Astrocyte (in vitro differentiated cells and primary cell): ENCODE results near the gene COL6A3. TPM values are rescaled to one million over a fixed set of nuclear protein-coding genes. Genes with fewer than 3 reads are reported as not detected.

Experiments used
- DNase-seq: peaks from one replicate; pipeline ENCODE4 v3.0.0-alpha.2; 2010; ENCODE audit warnings: low read depth
- FAIRE-seq: peaks from 2 replicates; lab custom pipeline; 2011; peaks lifted over from hg19 to GRCh38; lab: Jason Lieb, UNC
- H2AFZ ChIP-seq: 2 replicates; pipeline ENCODE4 v1.6.0; 2012; ENCODE audit warnings: low read depth, low read length, inconsistent platforms
- H3K27ac ChIP-seq: 2 replicates; pipeline ENCODE4 v1.5.1; 2011; ENCODE audit warnings: low read depth, low read length, inconsistent platforms
- H3K27me3 ChIP-seq: 2 replicates; pipeline ENCODE4 v1.6.0; 2011; ENCODE audit warnings: low read length, inconsistent platforms; ENCODE audit not compliant: insufficient read depth
- H3K36me3 ChIP-seq: 2 replicates; pipeline ENCODE4 v1.5.1; 2011; ENCODE audit warnings: low read length, inconsistent platforms; ENCODE audit not compliant: insufficient read depth
- H3K4me1 ChIP-seq: 2 replicates; pipeline ENCODE4 v1.5.1; 2011; ENCODE audit warnings: low read length, inconsistent platforms; ENCODE audit not compliant: insufficient read depth
- H3K4me2 ChIP-seq: 2 replicates; pipeline ENCODE4 v1.6.0; 2012; ENCODE audit warnings: low read length, inconsistent platforms
- H3K4me3 ChIP-seq: 2 replicates; pipeline ENCODE4 v1.5.1; 2011; ENCODE audit warnings: low read depth, mild to moderate bottlenecking, low read length, inconsistent platforms; ENCODE audit not compliant: insufficient read depth
- H3K79me2 ChIP-seq: 2 replicates; pipeline ENCODE4 v1.6.0; 2012; ENCODE audit warnings: mild to moderate bottlenecking, low read length, inconsistent platforms; ENCODE audit not compliant: insufficient read depth
- H3K9ac ChIP-seq: 2 replicates; pipeline ENCODE4 v1.6.0; 2012; ENCODE audit warnings: mild to moderate bottlenecking, low read length, inconsistent platforms
- H3K9me3 ChIP-seq: 2 replicates; pipeline ENCODE4 v1.5.1; 2012; ENCODE audit warnings: low read depth, mild to moderate bottlenecking, low read length, inconsistent platforms; ENCODE audit not compliant: insufficient read depth
- H4K20me1 ChIP-seq: 2 replicates; pipeline ENCODE4 v1.6.0; 2012; ENCODE audit warnings: low read length, inconsistent platforms; ENCODE audit not compliant: insufficient read depth
- H3K27ac Mint-ChIP-seq: one replicate; pipeline ENCODE4 v1.8.0; 2021; ENCODE audit warnings: mild to moderate bottlenecking, mixed read lengths; ENCODE audit not compliant: unreplicated experiment
- H3K27me3 Mint-ChIP-seq: one replicate; pipeline ENCODE4 v1.8.0; 2021; ENCODE audit warnings: low read depth, mixed read lengths; ENCODE audit not compliant: unreplicated experiment
- H3K36me3 Mint-ChIP-seq: one replicate; pipeline ENCODE4 v1.8.0; 2021; ENCODE audit warnings: low read depth, mixed read lengths; ENCODE audit not compliant: unreplicated experiment
- H3K4me1 Mint-ChIP-seq: one replicate; pipeline ENCODE4 v1.8.0; 2021; ENCODE audit warnings: low read depth, mixed read lengths; ENCODE audit not compliant: unreplicated experiment
- H3K4me3 Mint-ChIP-seq: one replicate; pipeline ENCODE4 v1.8.0; 2021; ENCODE audit warnings: mild to moderate bottlenecking, moderate library complexity, mixed read lengths; ENCODE audit not compliant: unreplicated experiment
- H3K9me3 Mint-ChIP-seq: one replicate; pipeline ENCODE4 v1.8.0; 2021; ENCODE audit warnings: mild to moderate bottlenecking, mixed read lengths; ENCODE audit not compliant: unreplicated experiment
- CTCF ChIP-seq: IDR thresholded peaks from 2 replicates; pipeline ENCODE4 v1.5.1; 2011; ENCODE audit warnings: low read depth, mild to moderate bottlenecking, inconsistent platforms, low read length, moderate library complexity; ENCODE audit not compliant: insufficient read depth
- EZH2 ChIP-seq: IDR thresholded peaks from 2 replicates; pipeline ENCODE4 v1.6.1; 2012; ENCODE audit warnings: mild to moderate bottlenecking, low read length, inconsistent platforms; ENCODE audit not compliant: insufficient read depth
- total RNA-seq: library from RNA; stranded (reverse); gene quantifications from 2 replicates; pipeline ENCODE4 v1.2.1, GENCODE V29; 2021

The COL6A3 gene
- total RNA-seq, 1 donor from 2014 or later: 200 TPM

GRCh38 chr2:237391140-237391539 is 22.8 kb downstream of the COL6A3 start:
- no peak for FAIRE-seq
- Histone ChIP-seq H3K79me2 (peaks cover 7% of the 10 kb centered on the region), H2AFZ (no peak overlapping the region), H3K4me2 (no peak overlapping the region), H3K27me3 (no peaks in the 10 kb centered on the region), H3K36me3 (peaks cover 47% of the 10 kb centered on the region), H3K9ac (no peak overlapping the region), H3K27ac (no peak overlapping the region), H3K9me3 (no peaks in the 10 kb centered on the region), H4K20me1 (peaks cover 8% of the 10 kb centered on the region), H3K4me3 (no peak overlapping the region), H3K4me1 (no peaks in the 10 kb centered on the region)
- H3K9me3 Mint-ChIP-seq: peaks cover 3% of the 10 kb centered on the region
- H3K27ac Mint-ChIP-seq: no peak overlapping the region
- peaks cover 9% of the 10 kb centered on the region for H3K27me3 Mint-ChIP-seq
- peaks cover 47% of the 10 kb centered on the region for H3K36me3 Mint-ChIP-seq
- no peak for DNase-seq
- peaks cover 6% of the 10 kb centered on the region for H3K4me1 Mint-ChIP-seq
- no peak overlapping the region for H3K4me3 Mint-ChIP-seq
- TF ChIP-seq CTCF: no peak
- no peak for TF ChIP-seq EZH2

DNA sequence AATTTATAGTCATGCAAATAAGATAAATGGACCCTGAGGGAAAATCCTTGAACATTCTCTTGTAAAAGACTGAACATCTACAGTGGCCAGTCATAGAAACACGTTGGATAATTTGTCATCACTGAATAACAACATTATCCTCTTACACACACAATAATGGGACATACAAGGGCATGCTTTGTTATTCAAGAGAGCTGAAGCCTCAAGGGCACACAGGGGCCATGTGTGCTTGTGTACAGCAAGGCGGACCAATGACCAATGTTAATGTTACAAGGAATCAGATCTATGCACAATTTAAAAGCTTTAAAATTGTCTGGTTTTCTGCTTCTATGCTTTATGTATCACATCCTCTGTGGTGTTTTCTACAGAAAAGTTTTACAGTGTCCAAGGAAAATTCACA is 23.7 kb downstream of the COL6A3 start:
- no peaks in the 10 kb centered on the region for H3K4me1 ChIP-seq
- H3K36me3 Mint-ChIP-seq: peaks cover 41% of the 10 kb centered on the region
- no peak overlapping the region for H3K4me2 ChIP-seq
- H4K20me1 ChIP-seq: peaks cover 8% of the 10 kb centered on the region
- no peak overlapping the region for H3K9ac ChIP-seq
- H3K27me3 ChIP-seq: no peaks in the 10 kb centered on the region
- peaks cover 3% of the 10 kb centered on the region for H3K9me3 Mint-ChIP-seq
- DNase-seq (no peak), FAIRE-seq (no peak)
- peaks cover 6% of the 10 kb centered on the region for H3K4me1 Mint-ChIP-seq
- H3K4me3 ChIP-seq: no peak overlapping the region
- H3K4me3 Mint-ChIP-seq: no peak overlapping the region
- H3K79me2 ChIP-seq: peaks cover 7% of the 10 kb centered on the region
- H3K27me3 Mint-ChIP-seq: peaks cover 8% of the 10 kb centered on the region
- H2AFZ ChIP-seq: no peak overlapping the region
- peaks cover 44% of the 10 kb centered on the region for H3K36me3 ChIP-seq
- no peak overlapping the region for H3K27ac ChIP-seq
- no peak overlapping the region for H3K27ac Mint-ChIP-seq
- TF ChIP-seq EZH2 (no peak), CTCF (no peak)
- no peaks in the 10 kb centered on the region for H3K9me3 ChIP-seq

- peaks cover 7% of the 10 kb centered on the region for H3K79me2 ChIP-seq
- TF ChIP-seq CTCF (no peak), EZH2 (no peak)
- no peak overlapping the region for H3K4me3 Mint-ChIP-seq
- H3K36me3 ChIP-seq: peaks cover 43% of the 10 kb centered on the region
- no peak overlapping the region for H3K4me2 ChIP-seq
- H2AFZ ChIP-seq: no peak overlapping the region
- H3K27ac Mint-ChIP-seq: no peak overlapping the region
- H3K27me3 Mint-ChIP-seq: peaks cover 8% of the 10 kb centered on the region
- no peak overlapping the region for H3K4me3 ChIP-seq
- H3K36me3 Mint-ChIP-seq: peaks cover 40% of the 10 kb centered on the region
- FAIRE-seq: peak; percentile 41
- peaks cover 6% of the 10 kb centered on the region for H3K4me1 Mint-ChIP-seq
- H3K9me3 ChIP-seq: no peaks in the 10 kb centered on the region
- H4K20me1 ChIP-seq: peaks cover 8% of the 10 kb centered on the region
- no peak for DNase-seq
- H3K27me3 ChIP-seq: no peaks in the 10 kb centered on the region
- H3K9me3 Mint-ChIP-seq: peaks cover 3% of the 10 kb centered on the region
- H3K4me1 ChIP-seq: no peaks in the 10 kb centered on the region
- H3K27ac ChIP-seq: no peak overlapping the region
- no peak overlapping the region for H3K9ac ChIP-seq
Measured at GRCh38 chr2:237389831-237390230, 24.1 kb downstream of the COL6A3 start.
